ENCODE measurements around the gene LAMA4.
A peak's percentile ranks its signal among the peaks of the same experiment; 100 is the strongest.

Gene LAMA4

GRCh38 chr6:112190164-112190563 lies 64.2 kb downstream of the LAMA4 start (continued):
- TF ChIP-seq ARNTL (CRISPR knock-in tag; IDR thresholded peaks at IDR 0.05; ENCODE audit: borderline replicate concordance, low read depth) (no peak), ISL1 (CRISPR knock-in tag; IDR thresholded peaks at IDR 0.05) (no peak), RARB (CRISPR knock-in tag; IDR thresholded peaks at IDR 0.05) (no peak)

GRCh38 chr6:112189494-112189893 lies 64.9 kb downstream of the LAMA4 start:
- peak; percentile 90 for ATAC-seq
- TF ChIP-seq TOX (CRISPR knock-in tag; IDR thresholded peaks at IDR 0.05; ENCODE audit: borderline replicate concordance) = peak; percentile 71
- no peak for TF ChIP-seq ARNTL (CRISPR knock-in tag; IDR thresholded peaks at IDR 0.05; ENCODE audit: borderline replicate concordance, low read depth)
- no peak for TF ChIP-seq ZFP3 (CRISPR knock-in tag; IDR thresholded peaks at IDR 0.05)
- TF ChIP-seq ZNF565 (CRISPR knock-in tag; conservative IDR thresholded peaks at IDR 0.05; ENCODE audit: low read depth) = no peak
- TF ChIP-seq CSDC2 (CRISPR knock-in tag; IDR thresholded peaks at IDR 0.05) = no peak
- 0 out of 2 replicates have a peak, but pooled peaks have one; percentile 47 for TF ChIP-seq RARB (CRISPR knock-in tag; IDR thresholded peaks at IDR 0.05)
- TF ChIP-seq ISL1 (CRISPR knock-in tag; IDR thresholded peaks at IDR 0.05) = 0 out of 2 replicates have a peak, but pooled peaks have one; percentile 42
- peak; percentile 24; the same call in 1 of the 2 replicates for TF ChIP-seq TCF4 (CRISPR knock-in tag; IDR thresholded peaks at IDR 0.05; ENCODE audit: borderline replicate concordance)
- TF ChIP-seq TSHZ2 (CRISPR knock-in tag; IDR thresholded peaks at IDR 0.05) = no peak
- no peak for TF ChIP-seq ZNF8 (CRISPR knock-in tag; IDR thresholded peaks at IDR 0.05)
- no peak for TF ChIP-seq GLIS3 (CRISPR knock-in tag; IDR thresholded peaks at IDR 0.05)

GRCh38 chr6:112188906-112189305 lies 65.5 kb downstream of the LAMA4 start:
- peak; percentile 67 for ATAC-seq
- TF ChIP-seq, protein P1, sequence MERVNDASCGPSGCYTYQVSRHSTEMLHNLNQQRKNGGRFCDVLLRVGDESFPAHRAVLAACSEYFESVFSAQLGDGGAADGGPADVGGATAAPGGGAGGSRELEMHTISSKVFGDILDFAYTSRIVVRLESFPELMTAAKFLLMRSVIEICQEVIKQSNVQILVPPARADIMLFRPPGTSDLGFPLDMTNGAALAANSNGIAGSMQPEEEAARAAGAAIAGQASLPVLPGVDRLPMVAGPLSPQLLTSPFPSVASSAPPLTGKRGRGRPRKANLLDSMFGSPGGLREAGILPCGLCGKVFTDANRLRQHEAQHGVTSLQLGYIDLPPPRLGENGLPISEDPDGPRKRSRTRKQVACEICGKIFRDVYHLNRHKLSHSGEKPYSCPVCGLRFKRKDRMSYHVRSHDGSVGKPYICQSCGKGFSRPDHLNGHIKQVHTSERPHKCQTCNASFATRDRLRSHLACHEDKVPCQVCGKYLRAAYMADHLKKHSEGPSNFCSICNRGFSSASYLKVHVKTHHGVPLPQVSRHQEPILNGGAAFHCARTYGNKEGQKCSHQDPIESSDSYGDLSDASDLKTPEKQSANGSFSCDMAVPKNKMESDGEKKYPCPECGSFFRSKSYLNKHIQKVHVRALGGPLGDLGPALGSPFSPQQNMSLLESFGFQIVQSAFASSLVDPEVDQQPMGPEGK (CRISPR knock-in tag; IDR thresholded peaks at IDR 0.05; ENCODE audit: borderline replicate concordance) = no peak
- TF ChIP-seq TSHZ2 (CRISPR knock-in tag; IDR thresholded peaks at IDR 0.05) = no peak
- TF ChIP-seq ZNF8 (CRISPR knock-in tag; IDR thresholded peaks at IDR 0.05) = no peak
- no peak for TF ChIP-seq ZC3H10 (CRISPR knock-in tag; IDR thresholded peaks at IDR 0.05)
- no peak for TF ChIP-seq ZNF70 (CRISPR knock-in tag; IDR thresholded peaks at IDR 0.05)
- TF ChIP-seq, protein P2, sequence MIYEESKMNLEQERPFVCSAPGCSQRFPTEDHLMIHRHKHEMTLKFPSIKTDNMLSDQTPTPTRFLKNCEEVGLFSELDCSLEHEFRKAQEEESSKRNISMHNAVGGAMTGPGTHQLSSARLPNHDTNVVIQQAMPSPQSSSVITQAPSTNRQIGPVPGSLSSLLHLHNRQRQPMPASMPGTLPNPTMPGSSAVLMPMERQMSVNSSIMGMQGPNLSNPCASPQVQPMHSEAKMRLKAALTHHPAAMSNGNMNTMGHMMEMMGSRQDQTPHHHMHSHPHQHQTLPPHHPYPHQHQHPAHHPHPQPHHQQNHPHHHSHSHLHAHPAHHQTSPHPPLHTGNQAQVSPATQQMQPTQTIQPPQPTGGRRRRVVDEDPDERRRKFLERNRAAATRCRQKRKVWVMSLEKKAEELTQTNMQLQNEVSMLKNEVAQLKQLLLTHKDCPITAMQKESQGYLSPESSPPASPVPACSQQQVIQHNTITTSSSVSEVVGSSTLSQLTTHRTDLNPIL (CRISPR knock-in tag; IDR thresholded peaks at IDR 0.05; ENCODE audit: low read depth) = no peak
- no peak for TF ChIP-seq ISL1 (CRISPR knock-in tag; IDR thresholded peaks at IDR 0.05)
- no peak for TF ChIP-seq ZFP30 (CRISPR knock-in tag; IDR thresholded peaks at IDR 0.05)
- no peak for TF ChIP-seq SNAI2 (CRISPR knock-in tag; IDR thresholded peaks at IDR 0.05)
- TF ChIP-seq TOX (CRISPR knock-in tag; IDR thresholded peaks at IDR 0.05; ENCODE audit: borderline replicate concordance) = no peak
- TF ChIP-seq PPARA (CRISPR knock-in tag; IDR thresholded peaks at IDR 0.05; ENCODE audit: borderline replicate concordance) = no peak
- no peak for TF ChIP-seq OSR1 (CRISPR knock-in tag; IDR thresholded peaks at IDR 0.05)
- TF ChIP-seq ZFP3 (CRISPR knock-in tag; IDR thresholded peaks at IDR 0.05) = no peak

- ATAC-seq = no peak
- no peak for TF ChIP-seq ZFP30 (CRISPR knock-in tag; IDR thresholded peaks at IDR 0.05)
- TF ChIP-seq CSDC2 (CRISPR knock-in tag; IDR thresholded peaks at IDR 0.05) = no peak
- TF ChIP-seq TCF4 (CRISPR knock-in tag; IDR thresholded peaks at IDR 0.05; ENCODE audit: borderline replicate concordance) = no peak
Measured at GRCh38 chr6:112187736-112188135, 66.6 kb downstream of the LAMA4 start.

Measured in SK-N-SH treated with all-trans-retinoic acid at 6 μM for 48 hours (cell line).